Neural progenitor cell (in vitro differentiated cells): ENCODE measurements around the gene HS6ST3.

Experiments used
- CTCF ChIP-seq: fragments of 200-600 bp; sonication (generic); IDR thresholded peaks from 2 replicates; pipeline ENCODE4 v1.5.1; 2017; ENCODE audit warnings: antibody characterized with exemption, mild to moderate bottlenecking
- EZH2 ChIP-seq: fragments of 200-600 bp; sonication (generic); IDR thresholded peaks from 2 replicates; pipeline ENCODE4 v1.6.1; 2017; ENCODE audit warnings: antibody characterized with exemption, mild to moderate bottlenecking, moderate library complexity
- EZH2phosphoT487 ChIP-seq: fragments of 200-600 bp; sonication (generic); IDR thresholded peaks from 2 replicates; pipeline ENCODE4 v1.6.1; 2017; ENCODE audit warnings: antibody characterized with exemption

- TF ChIP-seq CTCF (no peak), EZH2 (no peak), EZH2phosphoT487 (no peak)
Measured at GRCh38 chr13:96481482-96481881, 391.6 kb downstream of the HS6ST3 start.
